VCaP (cell line): ENCODE results near the gene OR4M1.
"Not testable (repeated sequence)": the region's sequence is repeated elsewhere in the genome, so short reads cannot be mapped to it uniquely, and the experiment has no call there.

ENCODE experiments used
- H3K27ac ChIP-seq: fragments of 450-650 bp; 2 replicates; pipeline ENCODE4 v1.5.1; 2017
- TF ChIP-seq, protein P1 (sequence below): fragments of 450-650 bp; conservative IDR thresholded peaks from 2 replicates; pipeline ENCODE4 v1.5.1; 2017; ENCODE audit warnings: mild to moderate bottlenecking, moderate library complexity

OR4M1 gene

DNA sequence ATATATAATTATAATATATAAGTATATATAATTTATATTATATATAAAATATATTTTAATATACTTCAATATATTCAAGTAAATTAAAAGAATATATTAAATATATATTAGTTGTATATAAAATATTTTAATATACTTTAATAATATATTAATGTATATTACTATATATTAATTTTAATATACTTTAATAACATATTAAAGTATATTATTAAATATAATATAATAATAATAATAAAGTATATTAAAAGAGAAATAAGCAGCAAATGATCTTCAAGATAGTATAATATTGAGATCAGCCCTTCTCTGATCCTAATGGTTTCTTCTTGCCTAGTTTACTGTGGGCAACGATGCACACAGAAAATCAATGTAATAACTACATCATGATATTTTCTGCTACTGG lies 2.3 kb downstream of the OR4M1 start:
- H3K27ac ChIP-seq: no peak overlapping the region
- TF ChIP-seq, protein P1, sequence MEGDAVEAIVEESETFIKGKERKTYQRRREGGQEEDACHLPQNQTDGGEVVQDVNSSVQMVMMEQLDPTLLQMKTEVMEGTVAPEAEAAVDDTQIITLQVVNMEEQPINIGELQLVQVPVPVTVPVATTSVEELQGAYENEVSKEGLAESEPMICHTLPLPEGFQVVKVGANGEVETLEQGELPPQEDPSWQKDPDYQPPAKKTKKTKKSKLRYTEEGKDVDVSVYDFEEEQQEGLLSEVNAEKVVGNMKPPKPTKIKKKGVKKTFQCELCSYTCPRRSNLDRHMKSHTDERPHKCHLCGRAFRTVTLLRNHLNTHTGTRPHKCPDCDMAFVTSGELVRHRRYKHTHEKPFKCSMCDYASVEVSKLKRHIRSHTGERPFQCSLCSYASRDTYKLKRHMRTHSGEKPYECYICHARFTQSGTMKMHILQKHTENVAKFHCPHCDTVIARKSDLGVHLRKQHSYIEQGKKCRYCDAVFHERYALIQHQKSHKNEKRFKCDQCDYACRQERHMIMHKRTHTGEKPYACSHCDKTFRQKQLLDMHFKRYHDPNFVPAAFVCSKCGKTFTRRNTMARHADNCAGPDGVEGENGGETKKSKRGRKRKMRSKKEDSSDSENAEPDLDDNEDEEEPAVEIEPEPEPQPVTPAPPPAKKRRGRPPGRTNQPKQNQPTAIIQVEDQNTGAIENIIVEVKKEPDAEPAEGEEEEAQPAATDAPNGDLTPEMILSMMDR: no peak

DNA sequence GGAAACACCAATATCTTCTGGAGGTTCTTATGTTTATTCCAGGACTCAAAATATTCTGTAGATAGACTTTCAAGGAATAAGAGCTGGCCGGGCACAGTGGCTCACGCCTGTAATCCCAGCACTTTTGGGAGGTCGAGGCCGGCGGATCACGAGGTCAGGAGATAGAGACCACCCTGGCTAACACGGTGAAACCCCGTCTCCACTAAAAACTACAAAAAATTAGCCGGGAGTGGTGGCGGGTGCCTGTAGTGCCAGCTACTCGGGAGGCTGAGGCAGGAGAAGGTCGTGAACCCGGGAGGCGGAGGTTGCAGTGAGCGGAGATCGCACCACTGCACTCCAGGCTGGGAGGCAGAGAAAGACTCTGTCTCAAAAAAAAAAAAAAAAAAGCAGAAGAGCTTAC lies 12.5 kb downstream of the OR4M1 start:
- not testable (repeated sequence) for H3K27ac ChIP-seq

DNA sequence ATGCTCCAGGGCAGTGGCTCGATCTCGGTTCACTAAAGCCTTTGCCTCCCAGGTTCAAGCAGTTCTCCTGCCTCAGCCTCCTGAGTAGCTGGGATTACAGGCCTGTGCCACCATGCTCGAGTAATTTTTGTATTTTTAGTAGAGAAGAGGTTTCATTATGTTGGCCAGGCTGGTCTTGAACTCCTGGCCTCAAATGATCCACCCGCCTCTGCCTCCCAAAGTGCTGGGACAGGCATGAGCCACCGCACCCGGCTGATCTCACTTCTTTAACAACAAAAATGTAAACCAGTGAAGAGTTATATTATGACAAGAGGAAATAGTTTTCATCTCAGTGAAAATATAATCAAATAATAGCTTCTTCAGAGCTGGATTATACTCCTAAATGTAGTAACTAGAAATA lies 14.0 kb downstream of the OR4M1 start:
- H3K27ac ChIP-seq: not testable (repeated sequence)

GRCh38 chr14:19788150-19788549 lies 14.8 kb downstream of the OR4M1 start:
- H3K27ac ChIP-seq: not testable (repeated sequence)

- H3K27ac ChIP-seq: not testable (repeated sequence)
These were observed 23.3 kb downstream of the OR4M1 start for GRCh38 chr14:19796520-19797108.

GRCh38 chr14:19799880-19800279 lies 26.6 kb downstream of the OR4M1 start:
- H3K27ac ChIP-seq: no peak overlapping the region
- TF ChIP-seq, protein P1: no peak

GRCh38 chr14:19800282-19801117 lies 27.2 kb downstream of the OR4M1 start:
- H3K27ac ChIP-seq: no peak overlapping the region
- TF ChIP-seq, protein P1: no peak

- H3K27ac ChIP-seq: no peak overlapping the region
- TF ChIP-seq, protein P1: no peak
These were observed 27.8 kb downstream of the OR4M1 start for GRCh38 chr14:19801118-19801464.

DNA sequence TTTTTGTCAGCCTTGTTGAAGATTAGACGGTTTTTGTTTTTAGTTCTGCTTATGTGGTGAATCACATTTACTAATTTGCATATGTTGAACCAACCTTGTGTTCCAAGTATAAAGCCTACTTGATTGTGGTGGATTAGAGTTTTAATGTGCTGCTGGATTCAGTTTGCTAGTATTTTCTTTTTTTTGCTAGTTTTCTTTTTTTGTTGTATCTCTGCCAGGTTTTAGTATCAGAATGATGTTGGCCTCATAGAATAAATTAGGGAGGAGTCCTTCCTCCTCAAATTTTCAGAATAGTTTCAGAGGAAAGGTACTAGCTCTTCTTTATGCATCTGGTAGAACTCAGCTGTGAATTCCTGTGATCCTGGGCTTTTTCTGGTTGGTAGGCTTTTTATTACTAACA lies 30.2 kb downstream of the OR4M1 start, which contains the start of gene OR4N2:
OR4N2 (plus strand) TSS at position 301 of the 400 bp plus-strand sequence. CDS start 23,679 bp downstream, outside the sequence.
- H3K27ac ChIP-seq: not testable (repeated sequence)

GRCh38 chr14:19813171-19813920 lies 40.0 kb downstream of the OR4M1 start:
- not testable (repeated sequence) for H3K27ac ChIP-seq

DNA sequence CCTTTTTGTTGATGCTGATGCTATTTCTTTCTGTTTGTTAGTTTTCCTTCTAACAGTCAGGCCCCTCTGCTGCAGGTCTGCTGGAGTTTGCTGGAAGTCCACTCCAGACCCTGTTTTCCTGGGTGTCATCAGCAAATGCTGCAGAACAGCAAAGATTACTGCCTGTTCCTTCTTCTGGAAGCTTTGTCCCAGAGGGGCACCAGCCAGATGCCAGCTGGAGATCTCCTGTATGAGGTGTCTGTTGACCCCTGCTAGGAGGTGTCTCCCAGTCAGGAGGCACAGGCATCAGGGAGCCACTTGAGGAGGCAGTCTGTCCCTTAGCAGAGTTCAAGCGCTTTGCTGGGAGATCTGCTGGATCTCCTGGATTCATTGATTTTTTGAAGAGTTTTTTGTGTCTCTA lies 46.6 kb downstream of the OR4M1 start:
- not testable (repeated sequence) for H3K27ac ChIP-seq

DNA sequence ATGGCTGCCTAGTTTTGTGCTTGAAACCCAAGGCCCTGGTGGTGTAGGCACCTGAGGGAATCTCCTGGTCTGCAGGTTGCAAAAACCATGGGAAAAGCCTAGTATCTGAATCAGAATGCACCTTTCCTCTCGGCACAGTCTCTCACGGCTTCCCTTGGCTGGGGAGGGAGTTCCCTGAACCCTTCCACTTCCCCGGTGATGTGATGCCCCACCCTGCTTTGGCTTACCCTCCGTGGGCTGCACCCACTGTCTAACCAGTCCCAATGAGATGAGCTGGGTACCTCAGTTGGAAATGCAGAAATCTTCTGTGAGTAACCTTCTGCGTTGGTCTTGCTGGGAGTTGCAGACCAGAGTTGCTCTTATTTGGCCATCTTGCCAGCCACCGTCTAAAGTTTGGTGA lies 47.7 kb downstream of the OR4M1 start:
- not testable (repeated sequence) for H3K27ac ChIP-seq
